Kidney tubule cell (primary cell): Measurements from ENCODE around the gene NKAP.
"Not testable (repeated sequence)": the region's sequence is repeated elsewhere in the genome, so short reads cannot be mapped to it uniquely, and the experiment has no call there.

Experiments used
- DNase-seq: peaks from one replicate; pipeline ENCODE4 v3.0.0-alpha.2; 2018; ENCODE audit warnings: low spot score

NKAP gene

GRCh38 chrX:119943185-119943988 is at the start of gene NKAP:
Gene NKAP, minus strand, starts transcription at chrX:119943751. Its CDS starts 146 bp downstream, at chrX:119943605.
- DNase-seq = peak; percentile 91

- DNase-seq = no peak
These were observed 47.6 kb upstream of the NKAP start for GRCh38 chrX:119991005-119991787.

DNA sequence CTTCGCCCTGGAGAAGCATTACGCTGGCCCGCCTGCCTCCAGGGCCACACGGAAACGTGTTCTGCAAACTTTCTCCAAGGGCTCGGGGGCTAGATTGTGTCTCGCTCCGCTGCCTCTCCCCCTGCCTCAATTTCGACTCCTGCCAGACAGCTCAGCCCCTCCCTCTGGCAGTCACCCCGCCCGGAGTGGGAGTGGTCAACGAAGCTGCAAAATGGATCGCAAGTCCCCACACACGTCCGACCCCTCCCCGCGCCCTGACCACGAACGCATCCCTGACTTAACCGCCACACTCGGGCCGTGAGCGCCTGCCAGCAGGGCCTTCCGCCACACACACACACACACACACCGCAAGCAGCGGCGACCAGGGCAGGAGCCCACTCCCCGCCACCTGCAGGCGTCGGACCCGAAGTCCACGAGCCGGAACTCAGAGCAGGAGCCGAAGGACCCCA is 47.0 kb upstream of the NKAP start:
- DNase-seq = no peak

GRCh38 chrX:119989905-119990555 is 46.5 kb upstream of the NKAP start:
- no peak for DNase-seq

- DNase-seq = no peak
These were observed 42.7 kb upstream of the NKAP start for GRCh38 chrX:119986203-119986602.

GRCh38 chrX:119984652-119985051 is 41.1 kb upstream of the NKAP start:
- DNase-seq = no peak

DNA sequence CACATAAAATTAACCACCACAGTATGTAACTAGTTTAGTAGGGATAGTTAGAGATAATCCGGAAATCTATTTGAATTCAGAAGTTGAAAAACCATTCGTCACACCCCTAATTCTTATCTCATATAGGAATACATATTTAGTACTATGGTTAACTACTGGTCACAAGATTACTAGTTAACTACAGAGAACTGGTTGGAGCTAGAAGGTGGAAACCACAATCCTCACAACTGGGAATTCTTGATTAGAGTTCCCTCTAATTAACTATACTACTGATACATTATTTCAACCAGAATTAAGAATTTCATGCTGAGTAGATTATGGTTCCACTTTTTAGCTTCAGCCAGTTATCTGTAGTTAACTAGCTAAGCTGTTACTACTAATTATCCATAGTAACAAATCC is 39.9 kb upstream of the NKAP start:
- no peak for DNase-seq

GRCh38 chrX:119982145-119982544 is 38.6 kb upstream of the NKAP start:
- DNase-seq = no peak

- peak; percentile 30 for DNase-seq
These were observed 37.9 kb upstream of the NKAP start for GRCh38 chrX:119981286-119982070.

DNA sequence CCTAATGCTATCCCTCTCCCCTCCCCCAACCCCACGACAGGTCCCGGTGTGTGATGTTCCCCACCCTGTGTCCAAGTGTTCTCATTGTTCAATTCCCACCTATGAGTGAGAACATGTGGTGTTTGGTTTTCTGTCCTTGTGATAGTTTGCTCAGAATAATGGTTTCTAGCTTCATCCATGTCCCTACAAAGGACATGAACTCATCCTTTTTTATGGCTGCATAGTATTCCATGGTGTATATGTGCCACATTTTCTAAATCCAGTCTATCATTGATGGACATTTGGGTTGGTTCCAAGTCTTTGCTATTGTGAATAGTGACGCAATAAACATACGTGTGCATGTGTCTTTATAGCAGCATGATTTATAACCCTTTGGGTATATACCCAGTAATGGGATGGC is 33.6 kb upstream of the NKAP start:
- not testable (repeated sequence) for DNase-seq

GRCh38 chrX:119971184-119971583 is 27.6 kb upstream of the NKAP start:
- no peak for DNase-seq

GRCh38 chrX:119970574-119970973 is 27.0 kb upstream of the NKAP start:
- no peak for DNase-seq

DNA sequence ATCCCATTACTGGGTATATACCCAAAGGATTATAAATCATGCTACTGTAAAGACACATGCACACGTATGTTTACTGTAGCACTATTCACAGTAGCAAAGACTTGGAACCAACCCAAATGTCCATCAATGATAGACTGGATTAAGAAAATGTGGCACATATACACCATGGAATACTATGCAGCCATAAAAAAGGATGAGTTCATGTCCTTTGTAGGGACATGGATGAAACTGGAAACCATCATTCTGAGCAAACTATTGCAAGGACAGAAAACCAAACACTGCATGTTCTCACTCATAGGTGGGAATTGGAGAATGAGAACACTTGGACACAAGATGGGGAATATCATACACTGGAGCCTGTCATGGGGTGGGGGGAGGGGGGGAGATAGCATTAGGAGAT is 23.3 kb upstream of the NKAP start:
- DNase-seq = not testable (repeated sequence)

DNA sequence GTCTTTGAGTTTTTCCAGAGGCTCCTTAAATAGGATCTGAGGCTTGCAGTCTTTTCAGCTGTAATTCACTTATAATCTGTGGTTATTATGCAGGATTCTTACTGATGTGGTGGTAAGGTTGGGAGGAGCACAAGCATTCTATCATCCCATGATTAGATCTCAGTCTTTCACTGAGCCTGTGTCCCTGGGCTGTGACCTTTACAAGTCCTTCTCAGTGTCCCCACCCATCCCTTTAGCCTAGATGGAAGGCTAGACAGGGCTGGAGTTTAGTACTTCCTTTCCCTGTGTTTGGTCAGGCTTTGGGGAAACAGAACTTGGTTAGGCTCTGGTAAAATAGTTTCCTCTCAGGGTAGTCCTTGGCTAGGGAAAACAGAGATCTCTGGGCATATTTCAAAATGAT is 17.1 kb upstream of the NKAP start:
- no peak for DNase-seq

- not testable (repeated sequence) for DNase-seq
These were observed 12.4 kb upstream of the NKAP start for GRCh38 chrX:119955807-119956570.

GRCh38 chrX:119954374-119954773 is 10.8 kb upstream of the NKAP start:
- no peak for DNase-seq

DNA sequence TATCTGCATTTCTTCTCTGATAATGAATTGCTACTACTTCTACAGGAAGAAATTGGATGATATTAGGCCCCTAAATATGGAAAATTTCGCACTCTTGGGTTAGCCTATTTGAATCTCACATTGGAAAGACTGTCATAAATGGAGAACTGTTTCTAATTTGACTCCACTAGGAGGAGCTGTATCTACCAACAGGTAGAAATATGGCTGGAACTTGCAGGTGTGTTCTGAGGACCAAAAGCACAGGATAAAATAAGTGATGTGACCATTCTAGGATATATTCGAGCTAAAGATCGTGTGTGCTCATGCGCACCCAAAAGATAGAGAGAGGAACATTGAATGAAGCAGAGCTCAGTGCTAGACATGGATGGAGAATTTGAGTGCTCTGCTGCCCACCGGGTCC is 4.8 kb upstream of the NKAP start:
- DNase-seq = no peak

DNA sequence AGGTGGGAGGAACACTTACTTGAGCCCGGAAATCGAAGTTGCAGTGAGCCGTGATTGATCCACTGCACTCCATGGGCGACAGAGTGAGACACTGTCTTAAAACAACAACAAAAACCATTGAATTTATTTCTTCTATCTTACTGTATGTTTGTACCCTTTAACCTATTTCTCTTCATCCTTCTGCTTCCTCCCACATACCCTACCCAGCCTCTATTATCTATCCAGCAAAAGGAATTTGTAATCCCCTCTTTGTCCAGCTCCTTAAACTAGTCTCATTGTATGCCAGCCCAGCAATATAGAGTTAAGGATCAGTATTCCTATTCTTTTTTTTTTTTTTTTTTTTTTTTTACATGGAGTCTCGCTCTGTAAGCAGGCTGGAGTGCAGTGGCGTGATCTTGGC is 1.9 kb upstream of the NKAP start:
- DNase-seq = no peak

- peak; percentile 16 for DNase-seq
These were observed 743 bp downstream of the NKAP start for GRCh38 chrX:119942831-119943184.

- no peak for DNase-seq
These were observed 1.3 kb downstream of the NKAP start for GRCh38 chrX:119942173-119942819.

DNA sequence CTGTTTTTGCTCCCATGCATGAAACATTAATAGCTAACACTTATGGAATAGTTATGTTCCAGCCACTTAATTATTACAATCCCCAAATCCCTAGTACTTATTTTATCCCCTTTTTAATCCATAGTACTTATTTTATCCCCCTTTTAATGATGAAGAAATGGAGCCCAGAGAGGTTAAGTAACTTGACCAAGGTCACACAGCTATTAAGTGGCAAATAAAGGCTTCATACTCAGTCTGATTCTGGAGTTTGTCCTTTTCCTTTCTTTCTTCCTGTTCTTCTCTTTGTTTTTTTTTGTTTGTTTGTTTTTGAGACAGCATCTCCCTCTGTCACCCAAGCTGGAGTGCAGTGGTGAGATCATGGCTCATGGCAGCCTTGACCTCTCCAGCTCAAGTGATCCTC is 2.2 kb downstream of the NKAP start:
- DNase-seq = no peak
